GM12873 (cell line): ENCODE data around the gene TCHP.

Source experiments
- TF ChIP-seq, protein P1 (sequence below): IDR thresholded peaks from 2 replicates; pipeline ENCODE4 v1.5.1; 2012; ENCODE audit warnings: low read depth, mild to moderate bottlenecking, moderate library complexity, low read length, control low read depth; ENCODE audit not compliant: insufficient read depth; ENCODE audit errors: missing control alignments

Gene TCHP

DNA sequence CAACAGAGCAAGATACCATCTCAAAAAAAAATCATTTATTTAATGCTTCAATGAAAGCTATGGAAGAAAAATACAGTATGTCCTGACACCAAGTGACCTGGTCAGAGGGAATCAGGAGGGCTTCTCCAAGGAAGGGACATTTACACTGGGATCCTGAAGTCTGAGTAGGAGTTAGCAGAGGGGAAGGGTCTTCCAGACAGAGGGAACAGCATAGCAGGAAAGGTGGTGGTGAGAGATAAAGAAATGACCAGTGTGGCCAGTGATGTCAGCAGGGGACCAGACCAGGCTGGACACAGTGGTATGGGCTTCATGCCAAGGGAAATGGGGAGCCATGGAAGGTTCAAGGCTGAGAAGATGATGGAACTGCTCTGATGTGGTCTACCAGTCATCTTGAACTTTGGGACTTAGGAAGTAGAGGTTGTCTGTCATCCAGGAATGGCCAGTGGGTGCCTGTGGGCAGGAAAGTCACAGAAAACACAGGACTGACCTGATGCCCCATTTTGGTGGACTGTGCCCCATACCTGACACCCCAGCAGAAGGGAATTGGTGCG, 7.8 kb upstream of the TCHP start:
- TF ChIP-seq, protein P1, sequence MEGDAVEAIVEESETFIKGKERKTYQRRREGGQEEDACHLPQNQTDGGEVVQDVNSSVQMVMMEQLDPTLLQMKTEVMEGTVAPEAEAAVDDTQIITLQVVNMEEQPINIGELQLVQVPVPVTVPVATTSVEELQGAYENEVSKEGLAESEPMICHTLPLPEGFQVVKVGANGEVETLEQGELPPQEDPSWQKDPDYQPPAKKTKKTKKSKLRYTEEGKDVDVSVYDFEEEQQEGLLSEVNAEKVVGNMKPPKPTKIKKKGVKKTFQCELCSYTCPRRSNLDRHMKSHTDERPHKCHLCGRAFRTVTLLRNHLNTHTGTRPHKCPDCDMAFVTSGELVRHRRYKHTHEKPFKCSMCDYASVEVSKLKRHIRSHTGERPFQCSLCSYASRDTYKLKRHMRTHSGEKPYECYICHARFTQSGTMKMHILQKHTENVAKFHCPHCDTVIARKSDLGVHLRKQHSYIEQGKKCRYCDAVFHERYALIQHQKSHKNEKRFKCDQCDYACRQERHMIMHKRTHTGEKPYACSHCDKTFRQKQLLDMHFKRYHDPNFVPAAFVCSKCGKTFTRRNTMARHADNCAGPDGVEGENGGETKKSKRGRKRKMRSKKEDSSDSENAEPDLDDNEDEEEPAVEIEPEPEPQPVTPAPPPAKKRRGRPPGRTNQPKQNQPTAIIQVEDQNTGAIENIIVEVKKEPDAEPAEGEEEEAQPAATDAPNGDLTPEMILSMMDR, result no peak

DNA sequence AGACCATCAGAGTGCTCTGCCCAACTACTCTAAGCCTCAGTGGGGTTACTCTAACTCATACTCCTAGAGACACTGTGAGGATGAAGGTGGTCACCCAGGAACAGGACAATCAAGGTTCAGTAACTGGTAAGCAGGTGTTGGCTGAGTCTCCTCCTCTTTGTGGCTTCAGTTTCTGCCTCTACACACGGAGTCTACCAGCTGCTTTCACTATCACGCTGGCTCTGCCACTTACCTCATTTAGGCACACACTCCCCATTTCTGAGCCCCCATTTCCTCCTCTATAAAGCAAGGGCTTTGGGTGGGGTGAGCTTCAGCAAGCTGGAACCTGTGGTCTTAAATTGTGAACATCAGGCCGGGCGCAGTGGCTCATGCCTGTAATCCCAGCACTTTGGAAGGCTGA, 7.3 kb upstream of the TCHP start:
- TF ChIP-seq, protein P1, result no peak

DNA sequence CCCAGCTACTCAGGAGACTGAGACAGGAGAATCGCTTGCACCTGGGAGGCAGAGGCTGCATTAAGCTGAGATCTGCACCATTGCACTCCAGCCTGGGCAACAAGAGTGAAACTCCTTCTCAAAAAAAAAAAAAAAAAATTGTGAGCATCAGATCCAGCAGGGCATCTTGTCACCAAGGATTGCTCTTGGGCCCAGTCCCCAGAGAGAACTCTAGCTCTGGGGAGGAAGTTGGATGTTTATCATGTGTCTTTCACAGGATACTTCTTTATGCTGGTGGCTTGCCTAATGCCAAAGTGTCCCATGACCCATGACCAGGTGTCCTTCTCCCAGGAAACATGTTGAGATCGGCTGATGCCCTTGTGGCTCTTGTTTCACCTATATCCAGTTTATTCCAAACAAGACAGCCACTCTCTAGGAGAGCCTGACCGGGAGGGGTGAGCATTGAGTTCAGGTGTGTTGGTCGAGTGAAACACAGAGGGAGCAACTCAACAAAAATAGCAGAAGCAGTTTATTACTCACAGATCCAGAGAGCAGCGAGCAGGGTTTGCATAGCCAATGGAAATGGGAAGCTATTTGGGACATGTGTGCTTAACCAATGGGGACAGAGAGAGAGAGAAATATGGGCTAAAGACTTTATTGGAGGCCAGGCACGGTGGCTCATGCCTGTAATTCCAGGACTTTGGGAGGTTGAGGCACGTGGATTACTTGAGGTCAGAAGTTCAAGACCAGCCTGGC, 6.6 kb upstream of the TCHP start:
- TF ChIP-seq, protein P1, result no peak

DNA sequence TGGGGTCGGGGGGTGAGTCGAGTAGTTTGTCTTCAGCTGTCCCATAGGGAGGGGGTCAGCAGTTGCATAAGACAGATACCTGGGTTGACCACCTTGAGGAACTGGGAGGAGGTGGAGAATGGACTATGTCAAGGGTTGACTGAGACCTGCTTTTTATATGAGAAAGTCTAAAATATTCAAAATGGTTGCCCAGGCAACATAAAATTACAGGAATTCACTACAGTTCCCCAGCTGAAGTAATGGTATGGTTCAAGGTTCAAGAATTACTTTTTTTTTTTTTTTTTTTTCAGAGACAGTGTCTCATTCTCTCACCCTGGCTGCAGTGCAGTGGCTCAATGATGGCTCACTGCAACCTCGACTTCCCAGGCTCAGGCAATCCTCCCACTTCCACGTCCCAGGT, 5.1 kb upstream of the TCHP start:
- TF ChIP-seq, protein P1, result no peak

DNA sequence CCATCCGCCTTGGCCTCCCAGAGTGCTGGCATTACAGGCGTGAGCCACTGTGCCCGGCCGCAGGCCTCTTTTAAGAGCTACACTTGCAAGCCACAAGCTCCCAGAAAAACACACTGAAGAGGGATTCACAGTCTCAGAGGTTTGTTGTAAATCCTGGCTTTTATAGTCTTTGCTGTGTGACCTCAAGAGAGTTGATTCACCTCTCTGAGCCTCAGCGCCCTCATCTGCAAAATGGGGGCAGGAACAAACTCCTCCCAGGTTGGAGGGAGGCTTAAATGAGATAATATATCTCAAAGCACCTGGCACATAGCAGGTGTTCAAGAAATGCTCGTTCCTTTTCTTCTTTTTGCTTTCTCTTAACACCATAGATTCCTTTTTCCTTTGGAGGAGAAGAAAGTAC, 3.9 kb upstream of the TCHP start:
- TF ChIP-seq, protein P1, result no peak

DNA sequence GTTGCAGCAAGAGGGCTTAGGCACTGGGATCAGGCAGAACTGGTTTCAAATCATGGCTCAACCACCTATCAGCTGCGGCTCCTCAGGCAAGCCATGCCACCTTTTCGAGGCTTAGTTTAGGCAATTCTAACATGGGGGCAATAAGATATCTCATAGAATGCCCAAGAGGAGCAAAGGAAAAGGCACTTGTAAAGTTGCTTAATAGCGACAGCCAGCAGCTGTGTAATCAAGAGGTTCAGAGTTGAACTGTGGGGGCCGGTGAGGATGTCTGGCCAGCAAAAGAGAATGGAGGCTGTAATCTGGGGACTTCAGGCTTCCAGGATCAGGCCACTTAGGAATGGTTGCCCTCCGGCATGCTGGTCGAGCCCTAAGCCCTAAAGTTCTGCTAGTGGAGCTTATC, 3.0 kb upstream of the TCHP start:
- TF ChIP-seq, protein P1, result no peak

DNA sequence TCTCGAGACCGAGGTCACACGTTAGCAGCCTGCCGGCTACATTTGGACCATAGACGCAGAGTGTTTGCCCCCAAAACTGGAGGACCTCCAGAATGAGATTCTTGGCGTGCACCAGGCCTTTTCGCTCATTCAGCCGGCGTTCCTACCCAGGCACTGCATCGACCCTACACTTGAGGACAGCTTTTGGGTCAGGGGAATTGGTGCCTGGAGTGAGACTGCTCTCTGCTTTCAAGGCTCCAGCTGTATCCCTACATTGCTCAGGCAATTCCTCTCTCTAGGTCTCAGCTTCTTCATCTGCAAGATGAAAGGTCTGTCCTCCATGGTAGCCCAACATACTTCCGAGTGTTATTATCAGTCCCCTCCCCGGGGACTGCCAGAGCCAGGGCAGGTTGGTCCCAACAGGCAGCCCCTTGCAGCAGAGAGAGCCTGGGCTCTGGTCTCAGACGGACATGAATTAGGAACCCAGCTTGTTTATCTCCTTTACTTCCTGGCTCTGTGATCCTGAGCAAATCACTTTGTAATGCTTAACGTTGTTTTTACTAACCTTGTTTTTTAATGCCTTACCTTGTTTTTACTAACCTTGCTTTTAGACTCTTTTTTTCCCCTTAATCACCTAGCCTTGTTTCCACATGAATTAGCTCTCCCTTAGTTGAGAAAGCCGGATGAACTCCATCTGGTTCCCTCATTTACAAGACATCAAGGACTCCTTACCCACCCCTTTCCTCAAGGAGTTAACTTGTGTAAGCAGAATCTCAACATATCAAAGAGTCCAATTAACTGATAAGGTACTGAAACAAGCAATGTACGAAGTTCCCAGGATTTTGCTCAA, 892 bp downstream of the TCHP start:
- TF ChIP-seq, protein P1, result no peak
